Measurements from ENCODE around the gene MCMBP.
"Not testable (repeated sequence)": the region's sequence is repeated elsewhere in the genome, so short reads cannot be mapped to it uniquely, and the experiment has no call there.

MCMBP gene

DNA sequence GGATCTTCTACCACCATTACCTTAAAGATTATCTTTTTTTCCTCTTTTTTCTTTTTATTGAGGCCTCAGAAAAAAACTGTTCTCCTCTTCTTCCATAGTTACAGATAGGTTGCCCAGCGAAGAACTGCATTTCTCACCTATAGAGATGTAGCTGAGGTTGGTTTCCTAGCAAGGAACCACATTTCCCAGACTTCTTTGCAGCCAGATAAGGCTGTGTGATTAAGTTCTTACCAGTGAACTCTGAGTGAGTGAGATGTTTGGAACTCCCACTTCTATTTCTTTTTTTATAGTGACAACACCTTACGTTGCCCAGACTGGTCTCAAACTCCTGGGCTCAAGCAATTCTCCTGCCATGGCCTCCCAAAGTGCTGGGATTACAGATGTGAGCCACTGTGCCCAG, 5.9 kb upstream of the MCMBP start:
- DNase-seq (ENCODE audit: low spot score), result no peak

DNA sequence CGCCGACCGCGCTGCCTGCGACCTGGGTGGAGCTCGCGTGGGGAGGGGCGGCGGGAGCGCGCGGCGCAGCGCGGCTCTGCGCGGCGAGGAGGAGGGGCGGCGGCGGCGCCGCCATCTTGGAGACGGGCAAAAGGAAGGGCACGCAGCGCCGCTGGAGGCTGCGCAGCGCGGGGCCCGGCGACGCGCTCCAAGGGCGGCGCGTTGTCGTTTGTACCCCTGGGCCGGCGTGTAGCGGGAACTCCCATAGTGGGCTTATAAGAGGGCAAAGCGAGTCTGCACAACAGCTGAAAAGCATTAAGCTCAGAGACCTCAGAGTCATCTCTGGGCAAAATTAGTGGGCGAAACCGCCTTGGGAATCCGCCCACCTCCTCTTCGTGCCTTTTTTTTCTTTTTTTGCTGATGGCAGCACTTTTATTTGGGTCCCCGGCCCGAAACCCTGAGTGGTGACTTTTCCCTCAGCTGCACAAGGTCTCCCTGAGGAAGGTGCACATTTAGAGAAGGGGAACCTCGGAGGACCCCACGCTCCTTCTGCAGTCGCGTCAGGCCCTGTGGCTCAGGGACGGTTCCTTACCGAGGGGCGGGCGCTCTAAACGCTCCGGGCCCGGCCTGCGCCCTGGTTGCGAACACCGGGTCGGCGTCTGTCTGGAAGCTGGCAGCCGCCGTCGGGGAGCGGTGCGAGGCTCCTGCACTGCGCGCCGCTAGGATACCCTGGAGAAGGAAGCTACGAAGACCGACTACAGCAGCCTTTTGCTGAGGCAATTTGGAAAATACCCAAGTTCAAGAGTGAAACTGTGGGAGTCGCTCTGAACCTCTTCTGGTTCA, 428 bp upstream of the MCMBP start:
- DNase-seq (ENCODE audit: low spot score), result peak; percentile 80

DNA sequence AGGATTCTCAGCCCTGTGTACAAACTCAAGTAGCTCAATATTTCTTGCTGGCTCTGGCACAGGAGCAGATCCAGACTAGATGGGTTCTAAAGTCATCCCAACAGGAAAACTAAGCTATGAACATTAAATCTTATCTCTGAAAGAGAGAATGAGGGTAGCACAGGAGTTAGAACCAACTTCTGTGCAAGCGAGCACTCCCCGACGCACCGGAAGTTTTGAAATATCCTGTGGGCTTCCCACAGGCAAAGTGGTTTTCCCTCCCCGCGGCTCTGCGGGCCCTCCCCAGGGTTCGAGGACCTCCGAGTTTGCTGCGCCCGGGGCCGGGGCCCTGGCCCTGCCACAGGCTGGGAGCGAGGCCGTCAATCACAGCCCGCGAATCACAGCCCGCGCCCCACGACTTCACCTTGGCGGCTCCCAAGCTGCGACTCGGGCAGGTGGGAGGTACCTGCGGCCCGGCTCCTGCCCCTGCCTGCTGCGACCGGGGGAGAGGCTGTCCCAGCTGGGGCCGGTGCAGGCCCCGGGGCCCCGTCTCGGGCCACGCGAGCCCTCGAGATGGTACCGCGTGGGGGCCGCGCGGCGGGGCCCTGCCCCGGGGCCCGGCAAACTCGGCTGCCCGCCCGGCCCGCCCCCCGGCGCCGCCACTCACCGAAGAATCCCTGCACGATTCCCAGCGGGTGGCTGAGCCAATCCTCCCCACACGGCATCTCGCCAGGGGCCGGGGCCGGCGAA, 598 bp downstream of the MCMBP start:
- DNase-seq (ENCODE audit: low spot score), result peak; percentile 32

DNA sequence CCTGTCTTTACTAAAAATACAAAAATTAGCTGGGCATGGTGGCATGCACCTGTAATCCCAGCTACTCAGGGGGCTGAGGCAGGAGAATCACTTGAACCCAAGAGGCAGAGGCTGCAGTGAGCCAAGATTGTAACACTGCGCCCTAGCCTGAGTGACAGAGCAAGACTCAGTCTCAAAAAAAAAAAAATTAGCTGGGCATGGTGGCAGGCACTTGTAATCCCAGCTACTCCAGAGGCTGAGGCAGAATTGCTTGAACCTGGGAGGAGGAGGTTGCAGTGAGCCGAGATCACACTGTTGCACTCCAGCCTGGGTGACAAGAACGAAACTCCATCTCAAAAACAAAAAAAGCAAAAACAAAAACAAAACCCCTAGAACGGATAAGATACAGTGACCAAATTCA, 3.2 kb downstream of the MCMBP start:
- DNase-seq (ENCODE audit: low spot score), result not testable (repeated sequence)

- DNase-seq (ENCODE audit: low spot score), result no peak
Measured at GRCh38 chr10:119867317-119867716, 5.3 kb downstream of the MCMBP start.

DNA sequence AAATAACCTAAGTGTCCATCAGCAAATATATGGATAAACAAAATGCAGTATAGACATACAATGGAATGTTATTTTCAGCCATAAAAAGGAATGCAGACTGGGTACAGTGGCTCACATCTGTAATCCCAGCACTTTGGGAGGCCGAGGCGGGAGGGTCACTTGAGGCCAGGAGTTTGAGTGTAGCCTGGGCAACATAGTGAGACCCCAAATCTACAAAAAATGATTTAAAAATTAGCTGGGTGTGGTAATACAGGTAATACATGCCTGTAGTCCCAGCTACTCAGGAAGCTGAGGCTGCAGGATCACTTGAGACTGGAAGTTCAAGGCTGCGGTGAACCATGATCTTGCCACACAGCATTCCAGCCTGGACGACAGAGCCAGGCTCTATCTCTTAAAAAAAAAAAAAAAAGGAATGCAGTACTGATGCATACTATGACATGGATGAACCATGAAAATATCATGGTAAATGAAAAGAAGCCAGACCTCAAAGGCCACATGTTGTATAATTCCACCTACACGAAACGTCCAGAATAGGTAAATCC, 6.9 kb downstream of the MCMBP start:
- no peak for DNase-seq (ENCODE audit: low spot score)

- no peak for DNase-seq (ENCODE audit: low spot score)
Measured at GRCh38 chr10:119863951-119864565, 8.6 kb downstream of the MCMBP start.

DNA sequence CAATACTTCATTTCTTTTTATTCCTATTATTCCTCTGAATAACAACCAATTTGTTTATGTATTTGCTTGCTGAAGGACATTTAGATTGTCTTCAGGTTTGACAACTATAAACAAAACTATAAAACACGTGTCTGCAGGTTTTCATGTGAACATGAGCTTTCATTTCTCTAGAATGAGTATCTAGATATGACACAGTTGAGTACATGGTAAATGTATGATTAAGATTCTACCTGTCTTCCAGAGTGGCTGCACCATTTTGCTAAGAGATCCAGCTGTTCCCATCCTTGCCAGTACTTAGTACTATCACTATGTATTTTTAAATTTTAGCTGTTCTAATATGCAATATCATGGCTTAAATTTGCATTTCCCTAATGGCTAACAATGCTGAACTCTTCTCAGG, 10.1 kb downstream of the MCMBP start:
- DNase-seq (ENCODE audit: low spot score), result no peak

DNA sequence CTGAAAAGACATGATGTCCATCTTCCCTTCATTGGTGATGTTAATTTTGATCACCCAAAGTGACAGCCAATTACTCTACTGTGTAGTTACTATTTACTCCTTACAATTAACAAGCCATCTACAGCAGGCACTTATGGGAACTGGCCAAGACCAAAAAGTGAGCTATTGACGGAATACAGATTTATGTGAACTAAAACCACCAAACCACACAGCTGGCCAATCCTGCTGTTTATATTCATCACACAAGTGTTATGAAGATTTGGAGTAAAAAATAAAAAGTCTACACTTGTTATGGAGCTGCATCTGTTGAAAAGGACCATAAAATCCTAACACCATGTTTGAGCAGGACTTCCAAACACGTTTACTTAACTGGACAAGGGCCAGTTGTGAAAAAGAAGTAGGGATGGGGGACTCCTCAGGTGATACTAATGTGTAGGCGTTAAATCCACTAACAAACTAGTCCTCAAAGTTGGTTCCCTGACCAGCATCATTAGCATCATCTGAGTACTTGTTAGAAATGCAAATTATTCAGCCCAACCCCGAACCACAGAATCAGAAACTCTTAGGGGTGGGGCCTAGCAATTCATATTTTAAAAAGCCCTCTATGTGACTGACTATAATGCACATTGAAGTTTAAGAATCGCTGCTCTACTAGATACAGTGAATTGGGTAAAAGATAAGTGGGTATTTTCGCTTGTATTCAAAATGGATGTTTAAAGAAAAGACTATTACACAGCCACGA, 11.6 kb downstream of the MCMBP start:
- DNase-seq (ENCODE audit: low spot score), result no peak

DNA sequence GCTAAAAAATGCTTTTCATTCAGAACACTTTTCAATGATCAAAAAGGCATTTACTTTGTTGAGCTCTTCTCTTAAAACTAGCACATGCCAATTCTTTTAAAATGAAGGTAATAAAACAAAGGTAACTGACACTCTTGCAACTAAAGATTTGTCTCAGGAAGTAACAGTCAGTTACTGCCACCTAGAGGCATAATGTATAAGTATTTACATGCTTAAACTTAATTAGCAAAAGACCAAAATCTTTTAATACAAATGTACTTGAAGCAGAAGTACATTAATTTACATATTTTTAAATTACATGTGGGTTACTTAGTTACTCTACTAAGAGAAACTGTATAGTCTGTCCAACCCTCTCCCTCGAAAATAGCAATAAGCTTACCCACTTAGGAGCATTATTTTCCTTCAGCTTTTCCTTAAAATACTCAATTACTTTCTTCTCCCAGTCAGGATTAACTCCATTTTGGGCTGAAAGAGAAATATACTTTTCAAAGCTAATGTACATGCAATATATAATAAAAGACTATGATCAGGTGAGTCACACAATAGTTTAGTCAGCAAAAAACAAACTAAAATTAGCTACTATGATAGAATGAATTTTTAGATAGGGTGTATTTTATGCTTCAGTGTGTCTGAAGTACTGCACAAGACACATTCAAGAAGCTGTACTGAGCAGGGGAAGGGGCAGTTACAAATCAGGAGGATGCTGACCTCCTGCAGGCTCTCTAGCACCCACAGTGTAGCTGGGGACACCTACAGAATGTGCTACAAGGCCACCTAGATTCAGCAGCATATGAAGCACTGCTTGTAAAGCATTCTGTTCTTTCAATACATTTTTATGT, 13.0 kb downstream of the MCMBP start:
- DNase-seq (ENCODE audit: low spot score), result peak; percentile 22

DNA sequence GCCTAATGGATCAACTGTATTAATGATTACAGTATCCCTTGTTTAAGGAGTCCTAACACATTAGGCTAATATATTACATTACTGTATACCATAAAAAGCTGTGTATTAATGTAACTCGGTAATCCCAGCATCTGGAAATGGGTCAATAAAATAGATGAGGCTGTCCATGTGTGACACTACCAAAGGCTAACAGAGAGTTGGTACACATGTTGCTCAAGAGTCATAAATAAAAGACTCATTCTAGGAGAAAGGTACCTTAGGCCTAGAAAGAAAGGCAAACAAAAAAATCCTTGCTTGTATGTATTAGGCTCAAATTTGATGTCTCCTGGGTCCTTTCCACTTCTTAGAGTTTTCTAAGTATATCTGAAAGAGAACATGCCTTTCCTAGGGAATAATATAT, 14.6 kb downstream of the MCMBP start:
- no peak for DNase-seq (ENCODE audit: low spot score)

GRCh38 chr10:119853574-119853973, 19.1 kb downstream of the MCMBP start:
- DNase-seq (ENCODE audit: low spot score), result no peak

- no peak for DNase-seq (ENCODE audit: low spot score)
Measured at GRCh38 chr10:119852822-119853221, 19.8 kb downstream of the MCMBP start.

GRCh38 chr10:119852277-119852676, 20.4 kb downstream of the MCMBP start:
- DNase-seq (ENCODE audit: low spot score), result no peak

DNA sequence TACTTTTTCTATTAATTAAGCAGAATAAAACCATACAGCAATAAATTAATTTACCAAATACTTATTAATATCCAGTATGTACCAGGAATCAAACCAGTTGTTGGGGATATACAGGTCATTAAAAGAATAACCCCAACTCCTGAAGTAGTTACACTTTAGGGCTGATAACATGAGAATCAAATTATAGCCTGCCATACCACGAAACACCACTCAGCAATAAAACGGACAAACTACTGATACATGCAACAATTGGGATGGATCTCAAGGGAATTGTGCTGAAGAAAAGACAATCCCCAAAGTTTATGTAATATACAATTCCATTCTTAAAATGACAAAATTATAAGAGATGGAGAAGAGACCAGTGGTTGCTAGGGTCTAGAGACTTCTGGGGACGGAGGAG, 22.7 kb downstream of the MCMBP start:
- DNase-seq (ENCODE audit: low spot score), result no peak

DNA sequence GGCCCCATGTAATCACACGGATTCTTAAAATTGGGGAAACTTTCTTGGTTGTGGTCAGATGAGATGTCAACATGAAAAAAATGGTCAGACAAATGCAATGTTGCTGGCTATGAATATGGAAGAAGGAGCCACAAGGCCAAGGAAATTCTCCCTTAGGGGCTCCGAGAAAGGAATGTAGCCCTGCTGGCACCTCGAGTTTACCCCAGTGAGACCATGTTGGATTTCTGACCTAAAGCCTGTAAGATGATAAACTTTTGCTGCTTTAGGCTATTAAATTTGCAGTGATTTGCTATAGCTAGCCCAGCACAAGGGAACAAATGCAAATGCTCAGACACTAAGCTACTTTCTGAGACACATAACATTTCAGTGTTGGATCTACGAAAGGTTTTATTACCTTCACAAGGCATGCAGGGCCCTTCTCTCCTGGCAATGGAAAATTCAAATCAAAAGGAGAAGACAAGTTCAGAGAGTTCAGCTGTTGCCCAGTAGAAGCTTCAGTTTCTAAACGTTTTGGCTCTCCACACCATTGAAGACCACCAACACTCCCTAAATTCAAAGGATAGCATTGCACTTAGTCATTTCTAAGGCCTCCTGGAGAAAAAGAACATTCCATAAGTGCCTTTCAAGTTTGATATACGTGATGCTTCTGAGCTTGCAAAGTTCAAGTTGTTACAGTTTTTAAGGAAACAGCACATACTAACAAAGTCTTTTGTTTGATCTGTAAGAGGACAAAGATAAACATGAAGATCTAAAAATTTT, 23.4 kb downstream of the MCMBP start:
- peak; percentile 40 for DNase-seq (ENCODE audit: low spot score)

GRCh38 chr10:119845656-119846055, 27.0 kb downstream of the MCMBP start:
- no peak for DNase-seq (ENCODE audit: low spot score)

DNA sequence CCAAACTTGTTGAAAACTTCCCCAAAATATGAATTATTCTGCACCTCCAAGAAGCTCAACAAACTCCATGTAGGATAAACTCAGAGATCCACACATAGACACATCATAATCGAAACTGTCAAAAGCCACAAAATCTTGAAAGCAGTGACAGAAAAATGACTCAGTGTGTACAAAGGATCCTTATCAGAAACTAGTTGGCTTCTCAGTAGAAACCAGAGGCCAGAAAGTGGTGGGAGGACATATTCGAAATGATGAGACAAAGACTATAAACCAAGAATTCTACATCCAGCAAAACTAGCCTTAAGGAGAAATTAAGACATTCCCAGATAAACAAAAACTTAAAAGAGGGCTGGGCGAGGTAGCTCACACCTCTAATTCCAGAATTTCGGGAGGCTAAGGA, 38.5 kb downstream of the MCMBP start:
- DNase-seq (ENCODE audit: low spot score), result no peak

GRCh38 chr10:119832951-119833350, 39.7 kb downstream of the MCMBP start:
- DNase-seq (ENCODE audit: low spot score), result no peak

DNA sequence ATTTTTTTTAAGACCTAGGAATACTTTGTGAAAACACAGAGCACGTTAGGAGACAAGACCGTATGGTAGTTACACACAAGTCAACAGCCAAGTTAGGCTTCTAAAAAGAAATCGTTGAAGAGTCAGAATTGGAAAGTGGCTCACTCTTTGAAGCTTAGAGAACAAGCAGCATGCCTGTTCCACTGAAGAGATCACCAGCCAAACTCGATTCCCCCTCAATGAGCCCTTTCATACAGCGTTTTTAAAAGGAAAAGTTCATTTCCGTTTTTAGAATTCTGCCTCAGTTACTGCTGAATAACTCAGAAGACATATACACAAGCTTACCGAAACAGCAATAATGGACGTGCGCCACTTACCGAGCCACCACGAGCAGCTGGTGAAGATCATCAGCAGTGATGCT, 41.0 kb downstream of the MCMBP start:
- DNase-seq (ENCODE audit: low spot score), result no peak

All from hepatic stellate cell (primary cell).